HepG2 (cell line): ENCODE results near the gene TWNK. TPM values are rescaled to one million over a fixed set of nuclear protein-coding genes. Genes with fewer than 3 reads are reported as not detected.

Source experiments
- CENPT ChIP-seq: sonication (generic); formaldehyde crosslinking; IDR thresholded peaks from 2 replicates; pipeline ENCODE4 v1.8.0; 2022; ENCODE audit warnings: low read depth, mild to moderate bottlenecking, moderate library complexity, missing genetic modification reagents
- FOSL2 ChIP-seq: sonication (generic); formaldehyde crosslinking; IDR thresholded peaks from 2 replicates; pipeline ENCODE4 v1.4.0; 2020; ENCODE audit warnings: missing genetic modification reagents
- FOXA1 ChIP-seq, 2 experiments: fragments of 450-650 bp in 1 of 2; sonication (generic) in 1 of 2; formaldehyde crosslinking in 1 of 2; IDR thresholded peaks; 2 replicates each; pipeline versions ENCODE4 v1.4.0 to v1.6.1; 2016 to 2020; ENCODE audit warnings: missing genetic modification reagents in 1 of 2
- MEF2D ChIP-seq: sonication (generic); formaldehyde crosslinking; IDR thresholded peaks from 2 replicates; pipeline ENCODE4 v1.5.1; 2020; ENCODE audit warnings: mild to moderate bottlenecking, missing genetic modification reagents
- NFE2 ChIP-seq: sonication (generic); formaldehyde crosslinking; IDR thresholded peaks from 2 replicates; pipeline ENCODE4 v1.4.0; 2020; ENCODE audit warnings: missing genetic modification reagents
- ZNF331 ChIP-seq: sonication (generic); formaldehyde crosslinking; IDR thresholded peaks from 2 replicates; pipeline ENCODE4 v1.4.0; 2020; ENCODE audit warnings: missing genetic modification reagents
- ZNF354B ChIP-seq: sonication (generic); formaldehyde crosslinking; IDR thresholded peaks from 2 replicates; pipeline ENCODE4 v1.8.0; 2022; ENCODE audit warnings: mild to moderate bottlenecking, missing genetic modification reagents
- polyA plus RNA-seq, 8 experiments: library from polyadenylated mRNA; depleted of rRNA in 3 of 8; stranded (reverse) in 7 of 8; unstranded in 1 of 8; fragments of >200 nt; fragmentation: Illumina TruSeq in 4 of 8; extraction: Trizol in 4 of 8; gene quantifications; 2 replicates each; pipeline versions ENCODE4 v1.2.1 to v1.2.3, GENCODE V29; 2011 to 2016; ENCODE audit warnings: low read depth in 4 of 8, missing spikeins in 1 of 8, mixed read lengths in 1 of 8; ENCODE audit not compliant: insufficient read depth in 1 of 8
- total RNA-seq, 5 experiments: library from RNA; depleted of rRNA; stranded (reverse); fragments of >200 nt; fragmentation: Illumina TruSeq; extraction: Trizol; gene quantifications; 2 replicates each; pipeline ENCODE4 v1.2.3, GENCODE V29; 2016; ENCODE audit warnings: low read depth in 1 of 5
- TF ChIP-seq, protein P1 (sequence below): sonication (generic); formaldehyde crosslinking; IDR thresholded peaks from 2 replicates; pipeline ENCODE4 v1.4.0; 2020; ENCODE audit warnings: missing genetic modification reagents, low read depth, mild to moderate bottlenecking, borderline replicate concordance
- TF ChIP-seq, protein P2 (sequence below): sonication (generic); formaldehyde crosslinking; IDR thresholded peaks from 2 replicates; pipeline ENCODE4 v1.5.1; 2020; ENCODE audit warnings: mild to moderate bottlenecking, missing genetic modification reagents, borderline replicate concordance
- TF ChIP-seq, protein P3 (sequence below): sonication (generic); formaldehyde crosslinking; IDR thresholded peaks from 2 replicates; pipeline ENCODE4 v1.8.0; 2022; ENCODE audit warnings: missing genetic modification reagents, mild to moderate bottlenecking, inconsistent platforms, borderline replicate concordance

Gene TWNK
- total and polyA plus RNA-seq, 2 of the 13 experiments (the other 11 are each of a cell fraction or from before 2014, with no cell fraction given): 10.7 to 16.5 TPM

DNA sequence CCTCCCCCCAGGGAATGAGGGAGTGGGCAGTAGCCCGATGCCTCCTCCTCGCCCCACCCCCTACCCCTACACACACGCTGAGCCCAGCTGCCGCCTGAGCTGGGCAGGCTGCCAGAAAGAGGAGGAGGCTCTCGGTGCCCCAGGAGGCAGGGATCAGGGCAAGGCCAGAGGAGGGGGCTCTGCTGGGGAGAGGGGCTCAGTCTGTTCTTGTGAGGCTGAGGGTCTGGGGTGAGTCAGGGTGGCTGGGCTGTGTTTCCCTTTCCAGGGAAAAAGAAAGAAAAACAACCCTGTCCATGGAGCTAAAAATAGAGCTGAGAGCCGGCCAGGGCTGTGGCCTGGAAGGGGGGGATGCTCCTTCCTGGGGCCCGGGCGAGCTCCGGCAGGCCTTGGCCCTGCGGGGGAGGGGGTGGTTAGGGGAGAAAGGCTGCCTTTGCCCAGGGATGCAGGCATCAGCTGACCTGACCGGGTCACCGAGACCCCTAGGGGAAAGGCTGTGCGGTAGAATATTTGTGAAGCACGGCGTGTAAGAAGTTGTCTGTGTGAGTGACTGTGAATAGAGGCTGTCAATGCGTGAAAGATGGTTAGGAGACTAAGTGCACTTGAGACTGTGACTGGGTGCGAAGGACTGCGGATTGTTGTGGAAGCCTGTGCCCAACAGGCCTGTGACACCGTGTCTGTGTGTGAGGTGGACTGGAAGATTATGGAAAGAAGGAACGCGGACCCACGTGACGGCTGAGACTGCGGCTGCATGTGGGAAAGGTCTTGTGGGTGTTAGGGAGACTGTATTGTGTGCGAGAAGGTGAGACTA lies 11.0 kb downstream of the TWNK start (continued):
- TF ChIP-seq, protein P1, sequence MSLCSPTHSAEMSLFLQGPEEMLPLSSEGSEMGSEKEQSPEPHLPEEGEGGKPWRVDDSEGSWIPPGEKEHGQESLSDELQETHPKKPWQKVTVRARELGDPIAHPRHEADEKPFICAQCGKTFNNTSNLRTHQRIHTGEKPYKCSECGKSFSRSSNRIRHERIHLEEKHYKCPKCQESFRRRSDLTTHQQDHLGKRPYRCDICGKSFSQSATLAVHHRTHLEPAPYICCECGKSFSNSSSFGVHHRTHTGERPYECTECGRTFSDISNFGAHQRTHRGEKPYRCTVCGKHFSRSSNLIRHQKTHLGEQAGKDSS: peak; percentile 3; the same call in 1 of the 2 replicates
- TF ChIP-seq NFE2 (CRISPR knock-in tag) (no peak), ZNF331 (CRISPR knock-in tag) (peak; percentile 52; the same call in 1 of the 2 replicates), FOXA1 (IDR thresholded peaks at IDR 0.05) (no peak), FOXA1 (CRISPR knock-in tag; IDR thresholded peaks at IDR 0.05) (no peak), MEF2D (CRISPR knock-in tag) (peak; percentile 94), ZNF354B (CRISPR knock-in tag) (no peak), FOSL2 (peak; percentile 4; the same call in 1 of the 2 replicates), CENPT (CRISPR knock-in tag) (no peak)
- TF ChIP-seq, protein P2, sequence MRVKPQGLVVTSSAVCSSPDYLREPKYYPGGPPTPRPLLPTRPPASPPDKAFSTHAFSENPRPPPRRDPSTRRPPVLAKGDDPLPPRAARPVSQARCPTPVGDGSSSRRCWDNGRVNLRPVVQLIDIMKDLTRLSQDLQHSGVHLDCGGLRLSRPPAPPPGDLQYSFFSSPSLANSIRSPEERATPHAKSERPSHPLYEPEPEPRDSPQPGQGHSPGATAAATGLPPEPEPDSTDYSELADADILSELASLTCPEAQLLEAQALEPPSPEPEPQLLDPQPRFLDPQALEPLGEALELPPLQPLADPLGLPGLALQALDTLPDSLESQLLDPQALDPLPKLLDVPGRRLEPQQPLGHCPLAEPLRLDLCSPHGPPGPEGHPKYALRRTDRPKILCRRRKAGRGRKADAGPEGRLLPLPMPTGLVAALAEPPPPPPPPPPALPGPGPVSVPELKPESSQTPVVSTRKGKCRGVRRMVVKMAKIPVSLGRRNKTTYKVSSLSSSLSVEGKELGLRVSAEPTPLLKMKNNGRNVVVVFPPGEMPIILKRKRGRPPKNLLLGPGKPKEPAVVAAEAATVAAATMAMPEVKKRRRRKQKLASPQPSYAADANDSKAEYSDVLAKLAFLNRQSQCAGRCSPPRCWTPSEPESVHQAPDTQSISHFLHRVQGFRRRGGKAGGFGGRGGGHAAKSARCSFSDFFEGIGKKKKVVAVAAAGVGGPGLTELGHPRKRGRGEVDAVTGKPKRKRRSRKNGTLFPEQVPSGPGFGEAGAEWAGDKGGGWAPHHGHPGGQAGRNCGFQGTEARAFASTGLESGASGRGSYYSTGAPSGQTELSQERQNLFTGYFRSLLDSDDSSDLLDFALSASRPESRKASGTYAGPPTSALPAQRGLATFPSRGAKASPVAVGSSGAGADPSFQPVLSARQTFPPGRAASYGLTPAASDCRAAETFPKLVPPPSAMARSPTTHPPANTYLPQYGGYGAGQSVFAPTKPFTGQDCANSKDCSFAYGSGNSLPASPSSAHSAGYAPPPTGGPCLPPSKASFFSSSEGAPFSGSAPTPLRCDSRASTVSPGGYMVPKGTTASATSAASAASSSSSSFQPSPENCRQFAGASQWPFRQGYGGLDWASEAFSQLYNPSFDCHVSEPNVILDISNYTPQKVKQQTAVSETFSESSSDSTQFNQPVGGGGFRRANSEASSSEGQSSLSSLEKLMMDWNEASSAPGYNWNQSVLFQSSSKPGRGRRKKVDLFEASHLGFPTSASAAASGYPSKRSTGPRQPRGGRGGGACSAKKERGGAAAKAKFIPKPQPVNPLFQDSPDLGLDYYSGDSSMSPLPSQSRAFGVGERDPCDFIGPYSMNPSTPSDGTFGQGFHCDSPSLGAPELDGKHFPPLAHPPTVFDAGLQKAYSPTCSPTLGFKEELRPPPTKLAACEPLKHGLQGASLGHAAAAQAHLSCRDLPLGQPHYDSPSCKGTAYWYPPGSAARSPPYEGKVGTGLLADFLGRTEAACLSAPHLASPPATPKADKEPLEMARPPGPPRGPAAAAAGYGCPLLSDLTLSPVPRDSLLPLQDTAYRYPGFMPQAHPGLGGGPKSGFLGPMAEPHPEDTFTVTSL (CRISPR knock-in tag): 0 out of 2 replicates have a peak, but pooled peaks have one; percentile 8
- TF ChIP-seq, protein P3, sequence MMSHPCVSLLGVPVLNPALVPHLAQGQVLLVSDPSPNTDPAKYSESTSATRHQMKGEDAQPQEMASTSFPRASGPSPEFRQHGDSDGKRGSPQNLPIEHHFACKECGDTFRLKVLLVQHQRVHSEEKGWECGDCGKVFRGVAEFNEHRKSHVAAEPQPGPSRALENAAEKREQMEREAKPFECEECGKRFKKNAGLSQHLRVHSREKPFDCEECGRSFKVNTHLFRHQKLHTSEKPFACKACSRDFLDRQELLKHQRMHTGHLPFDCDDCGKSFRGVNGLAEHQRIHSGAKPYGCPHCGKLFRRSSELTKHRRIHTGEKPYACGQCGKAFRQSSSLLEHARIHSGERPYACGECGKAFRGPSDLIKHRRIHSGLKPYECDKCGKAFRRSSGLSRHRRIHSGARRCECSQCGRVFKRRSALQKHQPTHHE: peak; percentile 62
